Measurements from ENCODE around the gene TRPV3.

DNA sequence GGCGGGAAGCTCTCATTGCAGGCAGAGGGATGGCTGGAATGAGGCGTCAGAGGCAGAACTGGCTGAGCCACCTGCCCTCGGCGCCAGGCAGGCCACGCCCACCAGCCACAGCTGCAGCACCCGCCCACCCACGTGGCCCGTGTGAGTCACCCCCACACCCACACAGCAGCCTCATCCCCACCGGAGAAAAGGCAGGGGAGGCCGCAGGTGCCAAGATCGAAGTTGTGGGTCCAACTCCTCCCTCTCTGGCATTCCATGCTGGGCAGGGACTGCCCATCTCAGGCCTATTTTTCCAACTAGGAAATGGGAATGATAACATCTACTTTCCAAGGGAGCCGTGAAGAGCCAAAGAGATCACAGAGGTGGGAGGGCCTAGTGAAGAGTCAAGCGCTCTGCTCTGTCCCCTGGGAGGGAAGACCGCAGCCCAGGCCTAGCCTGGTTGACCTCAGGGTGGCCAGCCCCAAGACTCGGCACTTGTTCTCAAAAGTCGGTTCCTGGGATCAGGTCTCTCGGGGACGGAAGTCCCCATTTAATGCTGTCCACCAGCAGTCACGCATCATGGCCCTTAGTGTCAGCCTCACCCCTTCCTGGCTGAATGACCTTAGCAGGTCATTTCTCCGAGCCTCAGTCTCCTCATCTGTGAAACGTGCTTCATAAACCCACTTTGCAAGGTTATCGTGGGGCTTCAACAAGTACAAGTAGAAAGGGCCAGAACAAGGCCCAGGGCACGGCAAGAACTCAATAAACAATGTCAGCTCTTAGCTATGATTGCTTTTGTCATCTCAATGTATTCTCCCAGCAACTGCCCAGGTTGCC lies at the start of gene TRPV3:
- TF ChIP-seq POLR2A (IDR thresholded peaks at IDR 0.05; ENCODE audit: low read depth, low read length): no peak
- TF ChIP-seq, protein P1, sequence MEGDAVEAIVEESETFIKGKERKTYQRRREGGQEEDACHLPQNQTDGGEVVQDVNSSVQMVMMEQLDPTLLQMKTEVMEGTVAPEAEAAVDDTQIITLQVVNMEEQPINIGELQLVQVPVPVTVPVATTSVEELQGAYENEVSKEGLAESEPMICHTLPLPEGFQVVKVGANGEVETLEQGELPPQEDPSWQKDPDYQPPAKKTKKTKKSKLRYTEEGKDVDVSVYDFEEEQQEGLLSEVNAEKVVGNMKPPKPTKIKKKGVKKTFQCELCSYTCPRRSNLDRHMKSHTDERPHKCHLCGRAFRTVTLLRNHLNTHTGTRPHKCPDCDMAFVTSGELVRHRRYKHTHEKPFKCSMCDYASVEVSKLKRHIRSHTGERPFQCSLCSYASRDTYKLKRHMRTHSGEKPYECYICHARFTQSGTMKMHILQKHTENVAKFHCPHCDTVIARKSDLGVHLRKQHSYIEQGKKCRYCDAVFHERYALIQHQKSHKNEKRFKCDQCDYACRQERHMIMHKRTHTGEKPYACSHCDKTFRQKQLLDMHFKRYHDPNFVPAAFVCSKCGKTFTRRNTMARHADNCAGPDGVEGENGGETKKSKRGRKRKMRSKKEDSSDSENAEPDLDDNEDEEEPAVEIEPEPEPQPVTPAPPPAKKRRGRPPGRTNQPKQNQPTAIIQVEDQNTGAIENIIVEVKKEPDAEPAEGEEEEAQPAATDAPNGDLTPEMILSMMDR (IDR thresholded peaks at IDR 0.05; ENCODE audit: extremely low read depth in 1 of 2, insufficient read depth in 1 of 2, low read depth in 1 of 2, low read length in 2 of 2): no peak

Data from endothelial cell of umbilical vein (primary cell).